OCI-LY7 (cell line): ENCODE measurements around the gene SPRN. TPM values are rescaled to one million over a fixed set of nuclear protein-coding genes. Genes with fewer than 3 reads are reported as not detected.

Experiments used
- BruUV-seq: library from RNA; stranded (reverse); fragments of 400-500 nt; replicated peaks from 2 replicates; lab custom pipeline; 2021; lab: Mats Ljungman, UMichigan
- CTCF ChIA-PET: fragments of 300-600 bp; sonication (Branson Sonifier 250); formaldehyde crosslinking; loops from one replicate; lab custom pipeline; 2022; ENCODE audit warnings: antibody characterized with exemption; ENCODE audit not compliant: unreplicated experiment; lab: Charles Lee
- POLR2A ChIA-PET: fragments of 300-600 bp; sonication (Branson Sonifier 250); formaldehyde crosslinking; loops from one replicate; lab custom pipeline; 2022; ENCODE audit warnings: antibody characterized with exemption; lab: Charles Lee
- DNase-seq: peaks from one replicate; pipeline ENCODE4 v3.0.0-alpha.2; 2015; ENCODE audit warnings: low spot score
- H2AFZ ChIP-seq: fragments of 200-600 bp; sonication (generic), shearing (Covaris generic); 2 replicates; pipeline ENCODE4 v1.6.1; 2014; ENCODE audit warnings: mild to moderate bottlenecking, antibody characterized with exemption, low read length, moderate library complexity
- H3K27ac ChIP-seq: fragments of 200-600 bp; sonication (generic); 2 replicates; pipeline ENCODE4 v1.5.1; 2014; ENCODE audit warnings: mixed run types, low read depth, mild to moderate bottlenecking, moderate library complexity, low read length, inconsistent platforms; ENCODE audit not compliant: poor library complexity, severe bottlenecking
- H3K36me3 ChIP-seq: fragments of 200-600 bp; sonication (generic); 2 replicates; pipeline ENCODE4 v1.6.1; 2014; ENCODE audit warnings: mild to moderate bottlenecking, antibody characterized with exemption, low read length, moderate library complexity, mixed read lengths; ENCODE audit not compliant: insufficient read depth
- H3K4me1 ChIP-seq: fragments of 200-600 bp; sonication (generic); 2 replicates; pipeline ENCODE4 v1.5.1; 2014; ENCODE audit warnings: mild to moderate bottlenecking, low read length; ENCODE audit not compliant: insufficient read depth, poor library complexity, severe bottlenecking
- H3K4me2 ChIP-seq: fragments of 200-600 bp; sonication (generic); 2 replicates; pipeline ENCODE4 v1.6.1; 2014; ENCODE audit warnings: mild to moderate bottlenecking, low read length
- H3K4me3 ChIP-seq: fragments of 200-600 bp; sonication (generic); 2 replicates; pipeline ENCODE4 v1.5.1; 2014; ENCODE audit warnings: mild to moderate bottlenecking, low read depth, low read length; ENCODE audit not compliant: poor library complexity, severe bottlenecking
- H3K79me2 ChIP-seq: fragments of 200-600 bp; sonication (generic); 2 replicates; pipeline ENCODE4 v1.6.1; 2016; ENCODE audit warnings: low read depth, mild to moderate bottlenecking, low read length, moderate library complexity, mixed read lengths; ENCODE audit not compliant: insufficient read depth
- H3K9me2 ChIP-seq: fragments of 200-600 bp; sonication (generic); 2 replicates; pipeline ENCODE4 v1.6.1; 2016; ENCODE audit warnings: mild to moderate bottlenecking, low read length, mixed read lengths; ENCODE audit not compliant: insufficient read depth
- H3K9me3 ChIP-seq: fragments of 200-600 bp; sonication (generic); 2 replicates; pipeline ENCODE4 v1.6.1; 2014; ENCODE audit warnings: mild to moderate bottlenecking, mixed run types, low read length, mixed read lengths
- H4K20me1 ChIP-seq: fragments of 200-600 bp; sonication (generic); 2 replicates; pipeline ENCODE4 v1.6.1; 2014; ENCODE audit warnings: mild to moderate bottlenecking, antibody characterized with exemption, low read length, moderate library complexity, mixed read lengths; ENCODE audit not compliant: insufficient read depth
- EZH2phosphoT487 ChIP-seq: fragments of 200-600 bp; sonication (generic); IDR thresholded peaks from 2 replicates; pipeline ENCODE4 v1.6.1; 2018; ENCODE audit warnings: low read depth, borderline replicate concordance, mild to moderate bottlenecking, mixed run types, antibody characterized with exemption, low read length, moderate library complexity, mixed read lengths
- intact Hi-C: fragments of 100-400 bp; cut with micrococcal nuclease; formaldehyde crosslinking; loops from one replicate; pipeline ENCODE4 v1.10.0; 2022; ENCODE audit not compliant: unreplicated experiment
- total RNA-seq, 2 experiments: library from RNA; depleted of rRNA in 1 of 2; stranded (reverse); fragments of >200 nt in 1 of 2; shearing (Covaris generic) in 1 of 2; gene quantifications; 2 replicates each; pipeline ENCODE4 v1.2.3, GENCODE V29; 2014 to 2022
- TF ChIP-seq, protein P1 (sequence below): fragments of 200-600 bp; sonication (generic); conservative IDR thresholded peaks from 2 replicates; pipeline ENCODE4 v1.5.1; 2014; ENCODE audit warnings: mild to moderate bottlenecking, antibody characterized with exemption, low read length, moderate library complexity, mixed read lengths

SPRN gene
- total RNA-seq, 2 experiments from 2014 or later, result not detected

- TSS peak; percentile 5 for BruUV-seq
- ChIA-PET POLR2A (no interaction called here), CTCF (no interaction called here)
- H3K9me2 ChIP-seq, result no peaks in the 10 kb centered on the region
- DNase-seq, result no peak
- H3K4me1 ChIP-seq, result no peaks in the 10 kb centered on the region
- peaks cover 52% of the 10 kb centered on the region for H3K36me3 ChIP-seq
- TF ChIP-seq, protein P1, sequence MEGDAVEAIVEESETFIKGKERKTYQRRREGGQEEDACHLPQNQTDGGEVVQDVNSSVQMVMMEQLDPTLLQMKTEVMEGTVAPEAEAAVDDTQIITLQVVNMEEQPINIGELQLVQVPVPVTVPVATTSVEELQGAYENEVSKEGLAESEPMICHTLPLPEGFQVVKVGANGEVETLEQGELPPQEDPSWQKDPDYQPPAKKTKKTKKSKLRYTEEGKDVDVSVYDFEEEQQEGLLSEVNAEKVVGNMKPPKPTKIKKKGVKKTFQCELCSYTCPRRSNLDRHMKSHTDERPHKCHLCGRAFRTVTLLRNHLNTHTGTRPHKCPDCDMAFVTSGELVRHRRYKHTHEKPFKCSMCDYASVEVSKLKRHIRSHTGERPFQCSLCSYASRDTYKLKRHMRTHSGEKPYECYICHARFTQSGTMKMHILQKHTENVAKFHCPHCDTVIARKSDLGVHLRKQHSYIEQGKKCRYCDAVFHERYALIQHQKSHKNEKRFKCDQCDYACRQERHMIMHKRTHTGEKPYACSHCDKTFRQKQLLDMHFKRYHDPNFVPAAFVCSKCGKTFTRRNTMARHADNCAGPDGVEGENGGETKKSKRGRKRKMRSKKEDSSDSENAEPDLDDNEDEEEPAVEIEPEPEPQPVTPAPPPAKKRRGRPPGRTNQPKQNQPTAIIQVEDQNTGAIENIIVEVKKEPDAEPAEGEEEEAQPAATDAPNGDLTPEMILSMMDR, result no peak
- no peak for TF ChIP-seq EZH2phosphoT487
- no peak overlapping the region for H2AFZ ChIP-seq
- H3K27ac ChIP-seq, result no peak overlapping the region
- no peaks in the 10 kb centered on the region for H3K9me3 ChIP-seq
- H3K79me2 ChIP-seq, result no peaks in the 10 kb centered on the region
- no peak overlapping the region for H3K4me2 ChIP-seq
- H3K4me3 ChIP-seq, result no peak overlapping the region
- no peaks in the 10 kb centered on the region for H4K20me1 ChIP-seq
- intact Hi-C loops, result no loop called here
Observed at GRCh38 chr10:133420028-133420427, 4.4 kb downstream of the SPRN start.

DNA sequence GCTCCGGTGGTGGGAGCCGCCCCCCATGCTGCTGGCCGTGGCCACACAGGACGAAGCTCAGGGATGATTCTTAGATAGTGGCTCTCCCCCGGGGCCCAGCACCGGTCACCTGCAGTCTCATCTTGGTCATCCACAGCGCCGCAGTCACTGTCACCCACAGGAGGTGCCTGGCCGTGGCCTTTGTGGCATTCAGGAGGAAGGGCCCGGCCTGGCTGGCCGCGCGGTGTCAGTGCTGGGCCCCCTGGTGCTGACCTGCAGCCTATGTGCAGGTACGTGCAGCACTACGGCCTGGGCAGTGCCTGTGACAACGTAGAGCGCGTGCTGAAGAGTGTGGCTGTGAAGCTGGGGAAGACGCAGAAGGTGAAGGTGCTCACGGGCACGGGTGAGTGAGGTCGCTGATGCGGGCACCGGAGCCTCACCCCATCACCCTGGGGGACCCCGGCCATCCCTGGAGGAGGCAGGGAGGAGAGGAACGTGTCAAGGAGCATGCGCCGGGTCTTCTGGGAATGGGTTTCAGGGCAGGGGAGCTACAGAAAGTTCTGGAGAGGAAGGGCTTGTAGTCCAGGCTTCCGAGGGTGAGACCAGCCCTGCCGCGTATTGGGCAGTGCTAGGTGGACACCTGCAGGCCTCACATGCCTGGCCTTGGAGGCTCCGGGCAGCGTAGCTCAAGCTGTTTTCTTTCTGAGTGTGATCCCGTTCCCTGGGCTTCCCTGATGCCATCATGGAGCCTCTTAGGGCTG lies 5.0 kb downstream of the SPRN start:
- H3K9me3 ChIP-seq, result no peaks in the 10 kb centered on the region
- no peak overlapping the region for H2AFZ ChIP-seq
- H4K20me1 ChIP-seq, result no peaks in the 10 kb centered on the region
- H3K27ac ChIP-seq, result no peak overlapping the region
- ChIA-PET CTCF (no interaction called here), POLR2A (no interaction called here)
- no peaks in the 10 kb centered on the region for H3K4me1 ChIP-seq
- H3K9me2 ChIP-seq, result no peaks in the 10 kb centered on the region
- DNase-seq, result no peak
- H3K4me3 ChIP-seq, result no peak overlapping the region
- TF ChIP-seq EZH2phosphoT487, result no peak
- TF ChIP-seq, protein P1, result no peak
- H3K36me3 ChIP-seq, result peaks cover 54% of the 10 kb centered on the region
- H3K79me2 ChIP-seq, result no peaks in the 10 kb centered on the region
- intact Hi-C loops, result no loop called here
- no TSS peak for BruUV-seq
- H3K4me2 ChIP-seq, result no peak overlapping the region

- Histone ChIP-seq H3K9me2 (no peaks in the 10 kb centered on the region), H3K9me3 (0 out of 2 replicates have a peak, but pooled peaks cover 2% of the 10 kb centered on the region), H2AFZ (no peak overlapping the region), H3K36me3 (peaks cover 59% of the 10 kb centered on the region), H4K20me1 (no peaks in the 10 kb centered on the region), H3K4me1 (no peaks in the 10 kb centered on the region), H3K27ac (no peak overlapping the region), H3K4me3 (no peak overlapping the region), H3K79me2 (peaks cover 3% of the 10 kb centered on the region; the same call in 1 of the 2 replicates), H3K4me2 (no peak overlapping the region)
- ChIA-PET POLR2A (no interaction called here), CTCF (no interaction called here)
- BruUV-seq, result no TSS peak
- no peak for DNase-seq
- no peak for TF ChIP-seq EZH2phosphoT487
- TF ChIP-seq, protein P1, result no peak
- intact Hi-C loops, result no loop called here
Observed at GRCh38 chr10:133418289-133418993, 6.0 kb downstream of the SPRN start.
